ENCODE data around the gene MAP7D2.

MAP7D2 gene

GRCh38 chrX:20112022-20112774, 4.5 kb downstream of the MAP7D2 start:
- no peak for DNase-seq

GRCh38 chrX:20111271-20111670, 5.4 kb downstream of the MAP7D2 start:
- DNase-seq = no peak

GRCh38 chrX:20101934-20102581, 14.6 kb downstream of the MAP7D2 start:
- no peak for DNase-seq

DNA sequence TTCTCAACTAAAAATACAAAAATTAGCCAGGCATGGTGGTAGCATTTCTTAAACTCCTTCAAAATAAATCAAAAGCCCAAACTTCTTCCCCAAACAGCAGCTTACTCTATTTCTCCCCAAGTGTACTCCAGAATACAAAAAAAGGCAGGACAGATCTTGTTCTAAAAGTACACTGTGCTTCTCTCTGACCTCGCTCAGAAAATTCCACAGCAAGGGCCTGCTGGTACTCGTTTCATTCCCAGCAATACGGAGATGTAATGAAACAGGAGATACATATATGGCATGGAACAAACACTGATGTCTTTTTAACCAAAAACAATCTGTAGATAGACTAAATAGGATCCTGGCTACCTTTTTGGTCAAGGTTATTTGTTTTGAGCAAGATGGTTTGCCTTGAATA, 25.2 kb downstream of the MAP7D2 start:
- no peak for DNase-seq

- DNase-seq = no peak
Measured at GRCh38 chrX:20089845-20090244, 26.9 kb downstream of the MAP7D2 start.

- no peak for DNase-seq
Measured at GRCh38 chrX:20080277-20080676, 36.4 kb downstream of the MAP7D2 start.

GRCh38 chrX:20071511-20072079, 45.1 kb downstream of the MAP7D2 start:
- no peak for DNase-seq

GRCh38 chrX:20067709-20068561, 48.8 kb downstream of the MAP7D2 start:
- peak; percentile 43 for DNase-seq

DNA sequence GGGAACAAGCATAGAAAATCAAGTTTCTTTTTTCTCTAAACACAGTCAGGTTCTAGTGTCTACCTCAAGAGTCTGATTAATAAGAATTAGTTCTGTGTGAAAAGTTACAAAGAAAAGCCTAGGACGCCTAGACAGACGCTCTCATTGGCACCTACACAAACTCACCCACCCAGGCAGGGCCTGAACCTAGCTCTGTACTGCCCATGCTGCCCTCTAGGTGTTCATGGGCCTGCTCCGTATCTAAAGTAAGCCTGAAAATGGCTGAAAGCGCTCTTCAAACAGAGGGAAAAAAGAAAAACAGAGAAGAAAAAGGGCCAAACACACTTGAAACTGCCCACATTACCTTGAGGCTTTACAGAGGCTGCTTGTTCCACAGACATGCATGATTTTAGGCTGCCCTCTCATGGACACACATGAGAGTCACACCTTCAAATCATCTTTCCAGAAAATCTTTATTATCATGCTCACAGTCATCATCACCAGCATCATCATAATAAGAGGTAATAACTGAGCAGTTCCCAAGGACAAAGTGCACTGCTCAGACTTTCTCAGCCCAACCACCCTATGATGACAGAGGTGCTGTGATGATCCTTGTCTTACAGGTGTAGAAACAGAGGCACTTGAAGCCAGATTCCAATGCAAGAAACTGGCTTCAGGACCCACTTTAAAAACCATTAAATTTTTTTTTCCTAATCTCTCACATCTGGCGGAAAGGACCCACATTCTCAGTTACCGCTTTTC, 49.6 kb downstream of the MAP7D2 start:
- DNase-seq = peak; percentile 10

DNA sequence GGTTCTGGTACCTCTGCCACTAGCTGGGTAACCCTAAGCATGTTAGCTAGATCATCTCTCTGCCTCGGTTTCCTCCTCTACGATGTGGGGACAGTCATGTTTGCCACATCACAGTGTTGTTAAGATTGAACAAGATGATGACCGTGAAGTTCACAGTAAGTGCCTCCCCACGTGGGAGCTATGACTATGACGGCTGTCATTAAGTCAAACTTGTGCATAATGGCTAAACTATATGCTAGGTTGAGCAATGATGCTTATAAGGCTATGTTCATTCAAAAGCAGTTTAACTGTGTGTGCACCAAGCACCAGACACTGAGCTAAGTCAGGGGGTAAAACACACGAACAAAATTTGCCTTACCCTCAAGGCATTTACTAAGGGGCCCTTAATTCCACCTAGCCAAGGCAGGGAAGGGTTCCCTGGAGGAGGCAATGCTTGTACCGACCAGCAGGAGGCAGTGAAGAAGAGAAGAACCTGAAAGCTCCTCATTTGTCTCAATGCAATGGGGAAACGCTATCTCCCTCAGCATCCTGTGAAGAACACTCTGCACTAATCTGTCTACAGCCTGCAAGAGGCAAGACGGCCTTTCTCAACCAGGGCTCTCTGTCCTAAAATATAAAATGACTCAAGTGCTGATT, 52.9 kb downstream of the MAP7D2 start:
- DNase-seq = no peak

DNA sequence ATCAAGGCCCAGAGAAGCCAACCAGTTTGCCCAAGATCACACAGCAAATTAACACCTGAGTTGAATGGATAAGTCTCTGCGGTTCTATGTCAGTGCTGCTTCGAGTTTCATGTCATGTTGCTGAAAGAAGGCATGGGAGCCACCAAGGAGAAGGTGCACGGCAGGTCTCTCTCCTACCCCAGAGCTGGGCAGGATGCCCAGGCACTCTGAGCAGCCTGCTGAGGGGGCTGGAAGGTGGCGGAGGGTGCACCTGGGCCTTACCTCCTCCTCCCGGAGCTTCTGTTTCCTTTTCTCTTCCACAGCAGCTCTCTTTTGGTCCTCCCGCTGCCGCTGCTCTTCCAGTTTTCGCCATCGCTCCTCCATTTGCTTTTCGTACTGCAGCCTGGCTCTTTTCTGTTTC, 53.6 kb downstream of the MAP7D2 start:
- DNase-seq = no peak

DNA sequence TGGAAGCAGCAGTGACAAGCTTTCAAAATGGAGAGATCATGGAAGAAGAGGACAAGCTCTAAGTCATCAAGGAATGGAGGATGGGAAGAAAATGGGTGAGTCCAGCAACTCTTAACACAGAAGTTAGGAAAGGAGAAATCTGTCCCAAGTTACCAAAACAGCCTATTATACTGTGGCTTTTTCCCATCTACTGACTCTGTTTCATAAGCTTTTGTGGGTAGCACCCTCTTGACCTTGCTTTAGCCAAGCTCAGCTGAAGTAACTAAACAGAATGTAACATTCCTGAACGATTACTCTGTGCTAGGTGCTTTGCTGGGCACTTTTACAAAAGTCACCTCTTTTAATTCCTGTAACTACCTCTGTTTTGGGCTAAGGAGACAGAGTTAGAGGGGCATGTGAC, 54.9 kb downstream of the MAP7D2 start:
- no peak for DNase-seq

GRCh38 chrX:20060961-20061748, 55.6 kb downstream of the MAP7D2 start:
- no peak for DNase-seq

DNA sequence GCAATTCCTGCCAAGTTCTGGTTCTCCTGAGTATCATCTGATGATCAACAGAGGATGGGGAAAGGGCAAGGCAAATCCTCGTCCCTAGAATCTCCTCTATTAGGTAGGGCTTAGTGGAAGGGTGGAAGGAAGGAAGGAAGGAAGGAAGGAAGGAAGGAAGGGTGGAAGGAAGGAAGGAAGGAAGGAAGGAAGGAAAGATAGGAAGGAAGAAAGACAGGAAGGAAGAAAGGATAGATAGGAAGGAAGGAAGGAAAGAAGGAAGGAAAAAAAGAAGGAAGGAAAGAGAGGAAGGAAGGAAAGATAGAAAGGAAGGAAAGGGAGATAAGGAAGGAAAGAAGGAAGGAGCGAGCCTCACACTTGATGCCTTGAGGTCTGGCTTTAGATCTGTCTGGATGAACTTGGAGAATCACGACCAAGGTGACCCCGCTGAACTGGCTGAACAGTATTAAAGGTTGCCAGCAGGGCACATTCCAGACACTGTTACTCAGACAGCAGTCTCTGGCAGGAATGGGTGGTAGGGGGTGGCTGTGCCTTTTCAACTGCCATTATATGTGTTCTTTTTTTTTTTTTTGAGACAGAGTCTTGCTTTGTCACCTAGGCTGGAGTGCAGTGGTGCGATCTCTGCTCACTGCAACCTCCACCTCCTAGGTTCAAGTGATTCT, 57.1 kb downstream of the MAP7D2 start:
- DNase-seq = no peak

GRCh38 chrX:20057479-20057878, 59.2 kb downstream of the MAP7D2 start:
- no peak for DNase-seq

DNA sequence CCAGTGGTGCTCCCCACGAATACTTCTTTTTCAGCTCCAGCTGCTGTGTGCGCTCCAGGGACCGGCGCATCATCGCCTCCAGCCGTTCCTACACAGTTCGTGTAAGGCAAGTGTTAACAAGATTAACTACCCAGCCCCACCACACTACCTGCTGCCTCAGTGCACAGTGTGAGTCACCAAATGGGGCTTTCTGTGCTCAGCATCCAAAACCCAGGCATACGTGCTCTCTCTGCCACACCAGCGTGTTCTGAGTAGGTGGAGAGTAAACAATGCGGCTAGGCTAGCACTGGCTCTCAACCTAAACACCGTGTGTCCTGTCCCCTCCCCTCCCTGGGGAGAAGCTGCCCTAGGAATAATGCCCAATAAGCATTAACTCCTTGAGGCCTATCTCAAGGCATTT, 60.0 kb downstream of the MAP7D2 start:
- no peak for DNase-seq

DNA sequence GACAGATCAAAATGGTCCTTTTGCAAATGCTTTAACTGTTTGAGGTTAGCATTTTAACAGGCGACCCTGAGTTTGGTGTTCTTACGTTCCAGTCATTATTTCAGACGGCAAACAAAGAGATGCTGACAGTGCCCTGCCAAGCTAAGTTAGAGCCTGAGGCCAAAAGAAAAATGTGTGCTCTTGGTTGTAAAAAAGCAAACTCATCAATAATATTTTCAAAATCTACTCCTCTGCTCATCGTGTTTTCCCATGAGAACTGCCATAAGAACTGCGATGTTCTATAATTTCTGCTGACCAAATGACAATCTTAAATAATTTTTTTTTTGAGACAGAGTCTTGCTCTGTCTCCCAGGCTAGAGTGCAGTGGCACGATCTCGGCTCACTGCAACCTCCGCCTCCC, 63.2 kb downstream of the MAP7D2 start:
- DNase-seq = no peak

- DNase-seq = no peak
Measured at GRCh38 chrX:20046864-20047263, 69.8 kb downstream of the MAP7D2 start.

- DNase-seq = no peak
Measured at GRCh38 chrX:20046223-20046622, 70.5 kb downstream of the MAP7D2 start.

DNA sequence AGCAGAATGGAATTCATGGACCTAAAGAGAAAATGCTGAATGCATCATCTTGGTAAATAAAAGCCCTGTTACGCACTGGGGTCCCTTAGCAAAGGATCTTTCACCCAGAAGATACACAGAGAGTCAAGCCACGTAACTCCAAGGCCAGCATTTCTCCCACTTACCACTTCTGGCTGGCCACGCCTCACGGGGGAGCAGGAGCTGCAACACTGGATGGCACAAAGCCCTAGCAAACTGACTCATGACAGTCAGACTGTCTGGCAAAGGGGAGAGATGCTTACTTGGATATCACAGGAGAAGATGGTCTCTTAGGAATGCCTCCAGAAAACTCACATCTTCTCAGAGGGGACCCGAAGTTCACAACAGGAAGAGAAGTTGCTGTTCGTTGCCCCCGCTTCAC, 74.5 kb downstream of the MAP7D2 start:
- no peak for DNase-seq

DNA sequence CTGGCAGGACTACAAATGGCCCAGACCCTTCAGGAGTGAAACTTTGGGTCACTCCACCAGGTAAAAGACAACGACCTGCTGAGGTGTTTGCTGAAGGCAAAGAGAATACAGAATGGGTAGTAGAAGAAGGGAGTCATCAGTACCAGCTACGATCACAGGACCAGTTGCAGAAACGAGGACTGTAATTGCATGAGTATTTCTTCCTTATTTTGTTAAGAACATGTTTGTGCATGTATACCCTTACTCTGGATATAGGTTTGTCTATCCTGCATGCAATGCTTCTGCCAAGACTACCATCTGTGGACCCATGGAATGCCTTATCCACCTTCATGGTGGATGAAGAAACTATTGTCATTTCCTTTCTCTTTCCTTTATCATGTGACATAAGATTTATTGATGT, 77.7 kb downstream of the MAP7D2 start:
- DNase-seq = no peak
